Measurements from ENCODE around the gene DLG1.

- TF ChIP-seq POLR2A (IDR thresholded peaks at IDR 0.05) (no peak), CTCF (IDR thresholded peaks at IDR 0.05) (no peak), POLR2AphosphoS5 (IDR thresholded peaks at IDR 0.05; ENCODE audit: insufficient read depth in 1 of 2, low read depth in 1 of 2) (no peak)
These were observed 81.5 kb downstream of the DLG1 start for GRCh38 chr3:197216914-197217313.
